ENCODE measurements around the gene WFDC1. TPM values are rescaled to one million over a fixed set of nuclear protein-coding genes. Genes with fewer than 3 reads are reported as not detected.

The WFDC1 gene
- total RNA-seq, 2 donors from 2014 or later, result 60.9 to 80.8 TPM

- Histone ChIP-seq H3K36me3 (no peaks in the 10 kb centered on the region), H3K27me3 (replicated peaks; ENCODE audit: insufficient read depth) (no peaks in the 10 kb centered on the region), H3K9me3 (no peaks in the 10 kb centered on the region), H3K4me1 (replicated peaks) (no peaks in the 10 kb centered on the region), H3K27ac (no peak overlapping the region), H3K4me3 (no peak overlapping the region)
- TF ChIP-seq POLR2AphosphoS5 (IDR thresholded peaks at IDR 0.05), result no peak
- no peak for TF ChIP-seq POLR2A (IDR thresholded peaks at IDR 0.05)
- TF ChIP-seq CTCF (IDR thresholded peaks at IDR 0.05), result no peak
- no peak for DNase-seq (ENCODE audit: low spot score)
- intact Hi-C loops (cut with DNase I), result no loop called here
- WGBS, result 89% methylated on average over 4 of the region's 4 CpGs
These were observed 27.3 kb upstream of the WFDC1 start for GRCh38 chr16:84267380-84267779.

- no peak overlapping the region for H3K27ac ChIP-seq
- intact Hi-C loops (cut with DNase I), result no loop called here
- TF ChIP-seq POLR2AphosphoS5 (IDR thresholded peaks at IDR 0.05), result no peak
- no peak for TF ChIP-seq CTCF (IDR thresholded peaks at IDR 0.05)
- TF ChIP-seq POLR2A (IDR thresholded peaks at IDR 0.05), result no peak
- no peak overlapping the region for H3K4me3 ChIP-seq
- H3K9me3 ChIP-seq, result no peaks in the 10 kb centered on the region
- WGBS, result 57% methylated on average over 18 of the region's 18 CpGs
- H3K27me3 ChIP-seq (replicated peaks; ENCODE audit: insufficient read depth), result no peaks in the 10 kb centered on the region
- DNase-seq (ENCODE audit: low spot score), result no peak
- H3K4me1 ChIP-seq (replicated peaks), result no peaks in the 10 kb centered on the region
- H3K36me3 ChIP-seq, result no peaks in the 10 kb centered on the region
These were observed 26.2 kb upstream of the WFDC1 start for GRCh38 chr16:84268291-84269040.

GRCh38 chr16:84270071-84270470 is 24.6 kb upstream of the WFDC1 start:
- Histone ChIP-seq H3K9me3 (no peaks in the 10 kb centered on the region), H3K4me3 (no peak overlapping the region), H3K4me1 (replicated peaks) (no peaks in the 10 kb centered on the region), H3K36me3 (no peaks in the 10 kb centered on the region), H3K27ac (no peak overlapping the region), H3K27me3 (replicated peaks; ENCODE audit: insufficient read depth) (no peaks in the 10 kb centered on the region)
- 91% methylated on average over 9 of the region's 9 CpGs for WGBS
- DNase-seq (ENCODE audit: low spot score), result no peak
- TF ChIP-seq CTCF (IDR thresholded peaks at IDR 0.05) (no peak), POLR2A (IDR thresholded peaks at IDR 0.05) (no peak), POLR2AphosphoS5 (IDR thresholded peaks at IDR 0.05) (no peak)
- intact Hi-C loops (cut with DNase I), result no loop called here

GRCh38 chr16:84270531-84270930 is 24.1 kb upstream of the WFDC1 start:
- Histone ChIP-seq H3K4me1 (replicated peaks) (no peaks in the 10 kb centered on the region), H3K27ac (no peak overlapping the region), H3K27me3 (replicated peaks; ENCODE audit: insufficient read depth) (no peaks in the 10 kb centered on the region), H3K4me3 (no peak overlapping the region), H3K9me3 (no peaks in the 10 kb centered on the region), H3K36me3 (no peaks in the 10 kb centered on the region)
- intact Hi-C loops (cut with DNase I), result no loop called here
- DNase-seq (ENCODE audit: low spot score), result no peak
- 84% methylated on average over 10 of the region's 10 CpGs for WGBS
- TF ChIP-seq POLR2A (IDR thresholded peaks at IDR 0.05), result no peak
- no peak for TF ChIP-seq CTCF (IDR thresholded peaks at IDR 0.05)
- no peak for TF ChIP-seq POLR2AphosphoS5 (IDR thresholded peaks at IDR 0.05)

GRCh38 chr16:84271037-84271436 is 23.6 kb upstream of the WFDC1 start:
- WGBS, result 86% methylated on average over 1 of the region's 1 CpG
- H3K4me3 ChIP-seq, result no peak overlapping the region
- no peaks in the 10 kb centered on the region for H3K27me3 ChIP-seq (replicated peaks; ENCODE audit: insufficient read depth)
- H3K36me3 ChIP-seq, result no peaks in the 10 kb centered on the region
- no peak for DNase-seq (ENCODE audit: low spot score)
- TF ChIP-seq CTCF (IDR thresholded peaks at IDR 0.05), result no peak
- TF ChIP-seq POLR2A (IDR thresholded peaks at IDR 0.05), result no peak
- no peak for TF ChIP-seq POLR2AphosphoS5 (IDR thresholded peaks at IDR 0.05)
- no peaks in the 10 kb centered on the region for H3K9me3 ChIP-seq
- intact Hi-C loops (cut with DNase I), result no loop called here
- no peaks in the 10 kb centered on the region for H3K4me1 ChIP-seq (replicated peaks)
- H3K27ac ChIP-seq, result no peak overlapping the region
